ENCODE results near the gene IDI2. TPM values are rescaled to one million over a fixed set of nuclear protein-coding genes. Genes with fewer than 3 reads are reported as not detected.

IDI2 gene
- polyA plus RNA-seq, 4 donors: 0.03 TPM; not detected in 3

DNA sequence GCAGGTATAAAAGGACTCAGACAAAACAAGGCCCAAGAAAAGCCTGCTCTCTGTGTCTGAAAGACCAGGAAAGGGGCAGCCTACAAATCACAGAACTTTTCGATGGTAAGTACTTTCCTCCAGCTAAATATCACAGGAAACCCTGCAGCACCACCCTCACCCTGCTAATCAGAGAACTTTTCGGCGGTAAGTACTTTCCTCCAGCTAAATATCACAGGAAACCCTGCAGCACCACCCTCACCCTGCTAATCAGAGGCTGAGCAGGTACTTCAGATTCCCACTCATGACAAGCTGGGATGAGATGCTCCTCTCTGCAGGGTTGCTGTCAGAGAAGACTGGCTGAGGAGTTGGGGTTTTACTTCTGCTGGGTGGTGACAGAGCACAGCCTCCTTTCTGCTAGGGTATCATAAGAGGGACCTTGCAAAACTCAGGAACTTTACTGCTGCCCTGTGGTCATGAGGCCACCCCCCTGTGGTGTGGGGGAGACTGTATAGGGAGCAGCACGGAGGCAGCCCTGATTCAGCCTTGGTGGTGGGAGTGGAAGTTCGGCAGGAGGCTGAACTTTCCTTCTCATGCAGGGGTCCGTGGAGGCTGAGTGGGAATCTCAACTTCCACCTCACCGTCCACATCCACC is 37.7 kb upstream of the IDI2 start:
- Histone ChIP-seq H3K4me1 (ENCODE audit: control insufficient read depth in 3 of 3, insufficient read depth in 2 of 3, low read depth in 1 of 3, low read length in 2 of 3) (no peaks in the 10 kb centered on the region), H3K27ac (ENCODE audit: low read depth in 1 of 3, low read length in 2 of 3) (peak overlapping the region in 1 of 3 donors; percentile 27), H3K4me3 (ENCODE audit: low read depth in 1 of 3, low read length in 3 of 3) (no peak overlapping the region), H3K27me3 (ENCODE audit: control insufficient read depth in 3 of 3, insufficient read depth in 3 of 3, low read length in 3 of 3) (no peaks in the 10 kb centered on the region), H3K9me3 (ENCODE audit: control insufficient read depth in 2 of 2, insufficient read depth in 1 of 2, low read depth in 1 of 2, low read length in 1 of 2) (no peaks in the 10 kb centered on the region), H3K36me3 (ENCODE audit: control insufficient read depth in 3 of 3, insufficient read depth in 2 of 3, low read depth in 1 of 3, low read length in 3 of 3) (peaks cover 0 to 5% (median 0%) of the 10 kb centered on the region in 3 donors)
- DNase-seq (no peak), FAIRE-seq (no peak)
- WGBS, 3 donors: 74 to 92% (median 75%) methylated on average over 7 of the region's 7 CpGs

DNA sequence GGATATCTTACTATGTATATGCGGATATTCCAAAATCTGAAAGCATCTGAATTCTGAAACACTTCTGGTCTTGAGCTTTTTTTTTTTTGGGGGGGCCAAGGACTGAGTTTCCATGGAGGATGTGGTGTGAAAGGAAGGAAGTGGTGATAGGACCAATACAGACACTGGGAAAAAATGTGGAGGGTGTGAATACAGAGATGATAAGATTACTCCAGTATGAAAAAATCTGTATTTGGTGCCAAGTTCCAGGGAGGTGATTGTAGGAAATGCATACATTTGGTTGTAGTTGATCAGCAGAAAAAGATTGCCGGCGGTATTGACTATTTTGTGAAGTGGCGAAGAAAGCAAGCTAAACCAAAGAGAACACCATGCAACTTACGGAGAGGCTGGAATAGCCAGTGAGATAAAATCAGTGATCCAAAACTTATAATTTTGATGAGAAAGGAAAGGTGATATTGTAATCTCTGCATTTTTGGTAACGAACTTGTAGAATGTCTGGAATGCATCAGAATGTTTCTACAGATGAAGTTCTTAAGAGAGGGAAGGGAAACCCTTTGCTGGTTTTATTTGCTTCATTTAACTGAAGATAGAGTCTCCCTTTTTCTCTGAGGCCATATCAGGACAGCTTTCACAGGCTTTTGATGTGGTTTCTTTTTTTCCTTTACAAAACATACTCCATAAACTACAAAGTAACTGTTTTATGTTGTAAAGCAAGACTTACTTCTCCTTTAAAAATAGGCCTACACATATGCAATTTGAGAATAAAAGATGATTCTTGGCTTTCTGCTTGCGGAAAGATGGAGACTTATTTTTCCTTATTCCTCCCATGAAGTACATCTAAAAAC is 36.5 kb upstream of the IDI2 start:
- FAIRE-seq: no peak

DNA sequence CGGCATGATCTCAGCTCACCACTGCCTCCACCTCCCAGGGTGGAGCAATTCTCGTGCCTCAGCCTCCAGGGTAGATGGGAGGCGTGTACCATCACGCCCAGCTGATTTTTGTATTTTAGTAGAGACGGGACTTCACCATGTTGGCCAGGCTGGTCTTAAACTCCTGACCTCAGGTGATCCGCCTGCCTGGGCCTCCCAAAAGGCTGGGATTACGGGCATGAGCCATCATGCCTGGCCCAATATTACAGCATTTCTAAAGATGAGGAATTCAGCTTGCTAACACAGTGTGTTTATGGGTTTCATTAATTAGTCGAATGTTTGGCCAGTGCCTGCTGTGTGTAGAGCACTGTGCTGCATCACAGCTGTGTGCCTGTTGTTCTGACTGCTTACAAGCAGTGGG is 34.2 kb upstream of the IDI2 start:
- 91 to 97% (median 95%) methylated on average over 8 of the region's 8 CpGs for WGBS, 3 donors
- Histone ChIP-seq H3K36me3 (ENCODE audit: control insufficient read depth in 3 of 3, insufficient read depth in 2 of 3, low read depth in 1 of 3, low read length in 3 of 3) (peaks cover 0 to 5% (median 0%) of the 10 kb centered on the region in 3 donors), H3K4me3 (ENCODE audit: low read depth in 1 of 3, low read length in 3 of 3) (no peak overlapping the region), H3K27ac (ENCODE audit: low read depth in 1 of 3, low read length in 2 of 3) (no peak overlapping the region), H3K27me3 (ENCODE audit: control insufficient read depth in 3 of 3, insufficient read depth in 3 of 3, low read length in 3 of 3) (no peaks in the 10 kb centered on the region), H3K9me3 (ENCODE audit: control insufficient read depth in 2 of 2, insufficient read depth in 1 of 2, low read depth in 1 of 2, low read length in 1 of 2) (no peaks in the 10 kb centered on the region), H3K4me1 (ENCODE audit: control insufficient read depth in 3 of 3, insufficient read depth in 2 of 3, low read depth in 1 of 3, low read length in 2 of 3) (peaks cover 2 to 5% (median 3%) of the 10 kb centered on the region in 3 donors)
- FAIRE-seq: no peak
- DNase-seq: no peak

More for the DNA sequence above, 36.5 kb upstream of the IDI2 start:
- no peak overlapping the region for H3K27ac ChIP-seq (ENCODE audit: low read depth in 1 of 3, low read length in 2 of 3)
- H3K9me3 ChIP-seq (ENCODE audit: control insufficient read depth in 2 of 2, insufficient read depth in 1 of 2, low read depth in 1 of 2, low read length in 1 of 2): no peaks in the 10 kb centered on the region
- H3K4me3 ChIP-seq (ENCODE audit: low read depth in 1 of 3, low read length in 3 of 3): no peak overlapping the region
- no peaks in the 10 kb centered on the region for H3K27me3 ChIP-seq (ENCODE audit: control insufficient read depth in 3 of 3, insufficient read depth in 3 of 3, low read length in 3 of 3)
- 90 to 95% (median 90%) methylated on average over 7 of the region's 7 CpGs for WGBS, 3 donors
- peaks cover 0 to 3% (median 1%) of the 10 kb centered on the region in 3 donors for H3K4me1 ChIP-seq (ENCODE audit: control insufficient read depth in 3 of 3, insufficient read depth in 2 of 3, low read depth in 1 of 3, low read length in 2 of 3)
- DNase-seq: no peak
- peaks cover 0 to 5% (median 0%) of the 10 kb centered on the region in 3 donors for H3K36me3 ChIP-seq (ENCODE audit: control insufficient read depth in 3 of 3, insufficient read depth in 2 of 3, low read depth in 1 of 3, low read length in 3 of 3)

DNA sequence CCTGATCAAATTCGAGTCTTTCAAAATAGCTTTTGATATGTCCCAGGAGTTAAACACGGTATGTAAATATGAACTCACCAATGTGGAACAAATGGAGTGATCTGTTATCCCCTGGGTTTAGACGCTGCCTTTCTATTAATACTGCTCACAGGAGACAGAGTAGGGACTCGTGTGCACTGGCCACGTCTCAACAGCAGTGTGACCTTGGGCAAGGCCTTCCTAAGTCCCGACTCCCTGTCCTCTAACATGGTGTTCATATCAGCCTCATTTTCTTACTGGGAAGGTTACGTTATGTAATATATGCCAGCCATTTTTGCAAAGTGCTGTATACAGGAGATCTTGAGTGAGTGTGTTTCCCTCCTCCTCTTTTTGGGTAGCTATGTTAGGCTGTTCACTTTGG is 32.4 kb upstream of the IDI2 start:
- H3K36me3 ChIP-seq (ENCODE audit: control insufficient read depth in 3 of 3, insufficient read depth in 2 of 3, low read depth in 1 of 3, low read length in 3 of 3): peaks cover 0 to 4% (median 0%) of the 10 kb centered on the region in 3 donors
- no peaks in the 10 kb centered on the region for H3K27me3 ChIP-seq (ENCODE audit: control insufficient read depth in 3 of 3, insufficient read depth in 3 of 3, low read length in 3 of 3)
- peaks cover 3 to 11% (median 7%) of the 10 kb centered on the region in 3 donors for H3K4me1 ChIP-seq (ENCODE audit: control insufficient read depth in 3 of 3, insufficient read depth in 2 of 3, low read depth in 1 of 3, low read length in 2 of 3)
- DNase-seq (no peak), FAIRE-seq (no peak)
- WGBS, 3 donors: 60 to 66% (median 61%) methylated on average over 7 of the region's 7 CpGs
- peak overlapping the region in 1 of 3 donors; percentile 85 for H3K4me3 ChIP-seq (ENCODE audit: low read depth in 1 of 3, low read length in 3 of 3)
- H3K27ac ChIP-seq (ENCODE audit: low read depth in 1 of 3, low read length in 2 of 3): no peak overlapping the region
- H3K9me3 ChIP-seq (ENCODE audit: control insufficient read depth in 2 of 2, insufficient read depth in 1 of 2, low read depth in 1 of 2, low read length in 1 of 2): no peaks in the 10 kb centered on the region

DNA sequence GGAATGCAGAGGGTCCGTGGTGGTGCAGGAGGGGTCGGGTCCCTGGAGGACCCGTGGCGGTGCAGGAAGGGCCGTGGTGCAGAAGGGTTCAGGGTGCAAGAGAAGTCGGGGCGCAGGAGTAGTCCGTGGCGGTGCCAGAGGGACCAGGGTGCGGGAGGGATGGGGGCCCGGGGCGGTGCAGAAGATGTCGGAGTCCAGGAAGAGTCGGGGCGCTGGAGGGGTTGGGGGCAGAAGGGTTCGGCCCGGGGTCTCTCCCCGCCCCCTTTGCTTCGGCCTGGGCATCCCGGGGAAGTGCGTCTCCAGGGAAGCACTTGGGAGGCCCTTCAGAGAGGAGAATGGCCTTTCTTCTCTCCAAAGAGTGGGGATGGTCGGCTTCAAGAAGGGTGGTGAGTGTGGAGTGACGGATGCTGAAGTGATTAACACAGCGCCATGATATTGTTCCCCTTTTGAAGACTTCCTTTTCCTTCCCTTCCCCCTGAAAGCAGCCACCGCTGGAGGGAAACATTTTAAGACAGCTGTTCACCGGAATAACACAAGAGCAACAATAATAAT is 31.5 kb upstream of the IDI2 start:
- DNase-seq (peak in 1 of 2 donors; percentile 20), FAIRE-seq (no peak)
- Histone ChIP-seq H3K9me3 (ENCODE audit: control insufficient read depth in 2 of 2, insufficient read depth in 1 of 2, low read depth in 1 of 2, low read length in 1 of 2) (no peaks in the 10 kb centered on the region), H3K4me1 (ENCODE audit: control insufficient read depth in 3 of 3, insufficient read depth in 2 of 3, low read depth in 1 of 3, low read length in 2 of 3) (peaks cover 3 to 11% (median 7%) of the 10 kb centered on the region in 3 donors), H3K27ac (ENCODE audit: low read depth in 1 of 3, low read length in 2 of 3) (peak overlapping the region; percentile 91 to 100 (median 93)), H3K27me3 (ENCODE audit: control insufficient read depth in 3 of 3, insufficient read depth in 3 of 3, low read length in 3 of 3) (no peaks in the 10 kb centered on the region), H3K4me3 (ENCODE audit: low read depth in 1 of 3, low read length in 3 of 3) (peak overlapping the region; percentile 70 to 95 (median 85)), H3K36me3 (ENCODE audit: control insufficient read depth in 3 of 3, insufficient read depth in 2 of 3, low read depth in 1 of 3, low read length in 3 of 3) (peaks cover 0 to 8% (median 0%) of the 10 kb centered on the region in 3 donors)
- 1% methylated on average over 19 to 26 of the region's 26 CpGs for WGBS, 3 donors

DNA sequence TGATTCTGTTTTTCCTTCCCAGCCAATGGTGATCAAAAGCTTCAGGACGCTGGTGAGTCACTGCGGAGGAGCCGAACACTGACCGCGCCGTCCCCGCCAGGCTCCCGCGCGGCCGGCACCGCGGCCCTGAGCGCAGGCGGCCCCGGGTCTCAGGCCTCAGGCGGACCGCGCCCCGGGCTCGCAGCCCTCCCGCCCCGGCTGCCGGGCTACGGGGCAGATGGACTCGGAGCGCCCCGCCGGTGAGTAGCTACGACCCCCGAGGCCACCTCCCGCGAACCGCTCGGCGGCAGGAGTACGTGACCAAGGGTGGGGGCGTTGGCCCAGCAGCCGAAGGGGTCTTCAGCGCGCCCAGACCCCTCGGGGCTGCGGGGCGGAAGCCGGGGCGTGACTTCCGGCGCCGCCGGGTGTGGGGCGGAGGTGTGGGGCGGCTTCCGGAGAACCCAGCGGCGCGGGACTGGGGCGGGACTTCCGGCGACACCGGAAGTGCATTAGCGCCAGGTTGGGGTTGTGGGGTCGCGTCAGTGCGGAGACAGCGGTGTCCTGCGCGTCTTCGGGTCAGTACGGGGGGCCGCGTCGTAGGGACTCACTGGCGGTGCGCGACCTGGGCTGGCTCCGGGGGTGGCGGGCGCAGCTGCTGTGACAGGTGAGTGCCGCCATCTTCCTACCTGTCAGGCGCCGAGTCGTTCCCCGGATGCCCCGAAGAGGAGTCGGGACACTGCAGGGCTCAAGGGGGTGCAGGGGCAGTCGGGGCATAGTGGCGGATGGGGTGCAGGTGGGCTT is 30.9 kb upstream of the IDI2 start, which contains the start of gene WDR37:
Gene WDR37 (plus strand): TSS at position 60 of the 780 bp plus-strand sequence. CDS start 15,771 bp downstream, outside the sequence.
- peak within 1 kb of the TSS; percentile 91 to 100 (median 93) for H3K27ac ChIP-seq (ENCODE audit: low read depth in 1 of 3, low read length in 2 of 3)
- no peaks in the 10 kb centered on the region for H3K9me3 ChIP-seq (ENCODE audit: control insufficient read depth in 2 of 2, insufficient read depth in 1 of 2, low read depth in 1 of 2, low read length in 1 of 2)
- H3K27me3 ChIP-seq (ENCODE audit: control insufficient read depth in 3 of 3, insufficient read depth in 3 of 3, low read length in 3 of 3): no peaks in the 10 kb centered on the region
- peak within 1 kb of the TSS; percentile 70 to 95 (median 85) for H3K4me3 ChIP-seq (ENCODE audit: low read depth in 1 of 3, low read length in 3 of 3)
- peak; percentile 80 to 94 for DNase-seq
- H3K36me3 ChIP-seq (ENCODE audit: control insufficient read depth in 3 of 3, insufficient read depth in 2 of 3, low read depth in 1 of 3, low read length in 3 of 3): peaks cover 0 to 12% (median 0%) of the 10 kb centered on the region in 3 donors
- WGBS, 3 donors: 0 to 1% (median 1%) methylated on average over 72 to 87 of the region's 87 CpGs
- peaks cover 5 to 11% (median 7%) of the 10 kb centered on the region in 3 donors for H3K4me1 ChIP-seq (ENCODE audit: control insufficient read depth in 3 of 3, insufficient read depth in 2 of 3, low read depth in 1 of 3, low read length in 2 of 3)
- no peak for FAIRE-seq

DNA sequence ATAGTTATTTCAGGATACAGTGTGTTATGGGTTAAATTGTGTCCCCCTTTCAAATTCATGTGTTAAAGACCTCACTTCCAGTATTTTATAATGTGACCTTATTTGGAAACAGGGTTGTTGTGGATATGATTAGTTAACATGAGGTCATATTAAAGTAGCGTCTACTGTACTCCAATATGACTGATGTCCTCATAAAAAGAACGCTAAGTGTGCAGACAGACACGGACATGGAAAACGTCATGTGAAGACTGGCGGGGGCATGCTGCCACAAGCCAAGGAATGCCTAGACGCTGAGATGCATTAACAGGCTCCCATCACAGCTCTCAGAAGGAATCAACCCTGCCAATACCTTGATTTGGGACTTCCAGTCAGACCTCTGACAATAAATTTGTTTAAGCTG is 29.0 kb upstream of the IDI2 start:
- Histone ChIP-seq H3K36me3 (ENCODE audit: control insufficient read depth in 3 of 3, insufficient read depth in 2 of 3, low read depth in 1 of 3, low read length in 3 of 3) (peaks cover 0 to 15% (median 0%) of the 10 kb centered on the region in 3 donors), H3K4me1 (ENCODE audit: control insufficient read depth in 3 of 3, insufficient read depth in 2 of 3, low read depth in 1 of 3, low read length in 2 of 3) (peaks cover 6 to 11% (median 7%) of the 10 kb centered on the region in 3 donors), H3K4me3 (ENCODE audit: low read depth in 1 of 3, low read length in 3 of 3) (no peak overlapping the region), H3K27ac (ENCODE audit: low read depth in 1 of 3, low read length in 2 of 3) (no peak overlapping the region), H3K9me3 (ENCODE audit: control insufficient read depth in 2 of 2, insufficient read depth in 1 of 2, low read depth in 1 of 2, low read length in 1 of 2) (no peaks in the 10 kb centered on the region), H3K27me3 (ENCODE audit: control insufficient read depth in 3 of 3, insufficient read depth in 3 of 3, low read length in 3 of 3) (no peaks in the 10 kb centered on the region)
- WGBS, 3 donors: 61 to 65% (median 63%) methylated on average over 6 of the region's 6 CpGs
- DNase-seq (no peak), FAIRE-seq (no peak)
